AG09309 (cell line): Measurements from ENCODE around the gene NFXL1.

Experiments used
- DNase-seq: peaks from one replicate; pipeline ENCODE4 v3.0.0-alpha.2; 2010; ENCODE audit warnings: low read depth
- H3K4me3 ChIP-seq: 2 replicates; pipeline ENCODE4 v1.5.1; 2011; ENCODE audit warnings: mild to moderate bottlenecking, low read depth, low read length, moderate library complexity; ENCODE audit not compliant: control insufficient read depth
- TF ChIP-seq, protein P1 (sequence below): IDR thresholded peaks from 2 replicates; pipeline ENCODE4 v1.5.1; 2011; ENCODE audit warnings: mild to moderate bottlenecking, low read depth, low read length, inconsistent platforms; ENCODE audit not compliant: insufficient read depth, control insufficient read depth; ENCODE audit errors: missing control alignments

NFXL1 gene

DNA sequence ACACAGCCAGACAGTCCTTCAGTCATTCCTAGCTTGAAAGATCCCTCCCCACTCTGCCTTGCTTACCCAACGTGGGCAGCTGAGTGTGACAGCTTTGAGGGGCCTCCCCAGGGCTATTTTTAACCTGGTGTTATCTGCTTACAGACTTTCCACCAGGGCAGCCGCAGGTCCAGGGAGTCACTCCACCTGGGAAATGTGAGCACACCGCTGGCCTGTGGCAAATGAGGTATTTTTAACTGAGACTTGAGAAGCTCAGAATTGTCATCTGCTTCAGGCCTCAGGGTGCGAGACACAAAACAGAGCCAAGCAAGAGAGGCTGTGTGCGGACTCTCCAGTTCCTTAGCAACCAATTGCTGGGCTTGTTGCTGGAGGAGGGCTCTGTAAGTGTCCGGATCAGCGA is 89.5 kb downstream of the NFXL1 start:
- TF ChIP-seq, protein P1, sequence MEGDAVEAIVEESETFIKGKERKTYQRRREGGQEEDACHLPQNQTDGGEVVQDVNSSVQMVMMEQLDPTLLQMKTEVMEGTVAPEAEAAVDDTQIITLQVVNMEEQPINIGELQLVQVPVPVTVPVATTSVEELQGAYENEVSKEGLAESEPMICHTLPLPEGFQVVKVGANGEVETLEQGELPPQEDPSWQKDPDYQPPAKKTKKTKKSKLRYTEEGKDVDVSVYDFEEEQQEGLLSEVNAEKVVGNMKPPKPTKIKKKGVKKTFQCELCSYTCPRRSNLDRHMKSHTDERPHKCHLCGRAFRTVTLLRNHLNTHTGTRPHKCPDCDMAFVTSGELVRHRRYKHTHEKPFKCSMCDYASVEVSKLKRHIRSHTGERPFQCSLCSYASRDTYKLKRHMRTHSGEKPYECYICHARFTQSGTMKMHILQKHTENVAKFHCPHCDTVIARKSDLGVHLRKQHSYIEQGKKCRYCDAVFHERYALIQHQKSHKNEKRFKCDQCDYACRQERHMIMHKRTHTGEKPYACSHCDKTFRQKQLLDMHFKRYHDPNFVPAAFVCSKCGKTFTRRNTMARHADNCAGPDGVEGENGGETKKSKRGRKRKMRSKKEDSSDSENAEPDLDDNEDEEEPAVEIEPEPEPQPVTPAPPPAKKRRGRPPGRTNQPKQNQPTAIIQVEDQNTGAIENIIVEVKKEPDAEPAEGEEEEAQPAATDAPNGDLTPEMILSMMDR = no peak
- DNase-seq = no peak
- no peak overlapping the region for H3K4me3 ChIP-seq

DNA sequence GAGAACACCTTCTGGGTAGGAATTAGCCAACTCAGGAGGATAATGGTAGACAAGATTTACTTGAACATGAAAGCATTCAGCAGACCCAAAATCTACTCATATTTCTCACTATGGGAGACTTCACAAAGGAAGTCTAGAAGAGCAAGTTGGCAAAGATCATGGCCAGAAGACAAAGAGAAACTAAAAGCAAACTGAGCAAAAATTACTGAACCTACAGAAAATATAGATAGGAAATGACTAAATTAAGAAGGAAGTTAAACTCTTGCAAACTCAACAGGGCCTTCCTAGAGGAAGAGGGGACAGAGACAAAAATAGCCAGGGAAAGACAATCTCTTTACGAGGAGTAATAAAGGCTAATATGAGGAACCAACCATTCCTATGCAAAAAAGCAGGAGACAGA is 95.2 kb downstream of the NFXL1 start:
- H3K4me3 ChIP-seq = no peak overlapping the region
- DNase-seq = no peak
- TF ChIP-seq, protein P1 = no peak

DNA sequence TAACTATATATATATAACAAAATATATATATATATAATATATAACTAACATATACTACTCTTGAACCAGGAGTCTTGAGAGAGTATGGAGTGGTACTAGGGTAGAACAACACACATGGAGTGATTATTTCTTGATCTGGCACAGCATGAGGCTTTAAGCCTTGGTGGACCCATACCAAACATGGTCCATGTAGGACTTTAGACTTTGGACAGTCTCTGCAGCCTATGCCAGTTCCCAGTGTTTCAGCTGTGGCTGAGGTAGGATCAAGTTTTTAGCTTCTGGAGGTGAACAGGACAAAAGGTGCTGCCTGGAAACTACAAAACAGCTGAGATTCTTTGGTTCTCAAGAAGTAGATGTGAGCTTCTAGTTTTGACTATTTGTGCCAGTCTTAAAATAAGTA is 97.1 kb downstream of the NFXL1 start:
- TF ChIP-seq, protein P1 = no peak
- no peak for DNase-seq
- H3K4me3 ChIP-seq = no peak overlapping the region

DNA sequence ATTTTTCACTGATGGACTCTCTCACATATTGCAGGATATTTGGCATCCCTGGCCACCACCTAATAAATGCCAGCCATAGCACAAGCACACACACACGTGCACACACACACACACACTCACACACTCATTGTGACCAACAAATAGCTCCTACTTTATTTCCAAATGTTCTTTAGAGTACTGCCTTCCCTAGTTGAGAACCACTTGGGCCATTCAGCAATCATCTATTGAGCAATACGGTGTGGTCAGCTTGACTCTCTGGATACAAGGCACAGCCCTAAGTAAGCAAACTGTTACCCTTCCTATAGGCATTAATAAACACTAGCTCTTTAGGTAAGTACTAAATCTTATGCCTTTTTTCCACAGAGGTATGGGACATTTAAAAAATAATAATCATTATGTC is 97.6 kb downstream of the NFXL1 start:
- TF ChIP-seq, protein P1 = no peak
- no peak overlapping the region for H3K4me3 ChIP-seq
- DNase-seq = no peak

GRCh38 chr4:47814618-47815295 is 99.6 kb downstream of the NFXL1 start:
- DNase-seq = no peak
- H3K4me3 ChIP-seq = no peak overlapping the region
- TF ChIP-seq, protein P1 = no peak

GRCh38 chr4:47809654-47810203 is 104.7 kb downstream of the NFXL1 start:
- H3K4me3 ChIP-seq = no peak overlapping the region
- no peak for DNase-seq
- TF ChIP-seq, protein P1 = no peak
